Heart right ventricle (tissue), 16 donors: ENCODE data around the gene NPLOC4. TPM values are rescaled to one million over a fixed set of nuclear protein-coding genes. Genes with fewer than 3 reads are reported as not detected.
"Not testable (repeated sequence)": the region's sequence is repeated elsewhere in the genome, so short reads cannot be mapped to it uniquely, and the experiment has no call there.

Experiments used
- ATAC-seq, 8 donors: fragments of 200-7000 bp; cut with Tn5 transposase; one replicate each; pipeline ENCODE4 v1.9.1; 2020; ENCODE audit warnings: mild to moderate bottlenecking in 8 of 8, moderate library complexity in 8 of 8, moderate number of reproducible peaks in 1 of 8
- DNase-seq, 2 donors: peaks; one replicate each; pipeline ENCODE4 v3.0.0-alpha.2; 2020
- H3K27ac ChIP-seq, 10 donors: fragments of 200-600 bp; sonication (generic) in 2 of 10; one replicate each; pipeline versions ENCODE4 v1.5.0 to v1.8.0; 2020 to 2022; ENCODE audit warnings: mild to moderate bottlenecking in 3 of 10
- H3K27me3 ChIP-seq, 7 donors: fragments of 200-600 bp; one replicate each; pipeline ENCODE4 v1.8.0; 2021 to 2022; ENCODE audit warnings: mild to moderate bottlenecking in 2 of 7
- H3K36me3 ChIP-seq, 9 donors: fragments of 200-600 bp; sonication (generic) in 1 of 9; one replicate each; pipeline versions ENCODE4 v1.5.0 to v1.8.0; 2020 to 2022; ENCODE audit warnings: mild to moderate bottlenecking in 2 of 9
- H3K4me1 ChIP-seq, 9 donors: fragments of 200-600 bp; sonication (generic) in 1 of 9; one replicate each; pipeline versions ENCODE4 v1.5.0 to v1.8.0; 2020 to 2022; ENCODE audit warnings: mild to moderate bottlenecking in 4 of 9
- H3K4me3 ChIP-seq, 10 donors: fragments of 200-600 bp; sonication (generic) in 2 of 10; one replicate each; pipeline versions ENCODE4 v1.5.0 to v1.8.0; 2020 to 2022; ENCODE audit warnings: mild to moderate bottlenecking in 7 of 10, moderate library complexity in 2 of 10
- H3K9me3 ChIP-seq, 11 donors: fragments of 200-600 bp in 10 of 11; sonication (generic) in 2 of 11; one replicate each; pipeline versions ENCODE4 v1.5.0 to v1.8.0; 2013 to 2022; ENCODE audit warnings: mild to moderate bottlenecking in 2 of 11, control low read depth in 1 of 11, moderate library complexity in 1 of 11
- WGBS, 2 donors: extraction: QIAGEN DNeasy Blood & Tissue Kit; methylation state at CpG; one replicate each; pipeline ENCODE4 v1.1.7; 2013; ENCODE audit warnings: inconsistent platforms in 1 of 2; 5-methylcytosine and 5-hydroxymethylcytosine counted together
- intact Hi-C, 10 donors: fragments of 100-400 bp; cut with DNase I; formaldehyde crosslinking; loops; one replicate each; pipeline versions ENCODE4 v1.11.1 to v1.14.2; 2022
- polyA plus RNA-seq, 2 donors: library from polyadenylated mRNA; stranded (reverse); fragments of 200-250 nt; gene quantifications; one replicate each; pipeline ENCODE4 v1.2.3, GENCODE V29; 2013
- total RNA-seq, 10 donors: library from RNA; stranded (reverse); fragmentation: NEBNext Ultra II Directional in 3 of 10; extraction: Animal tissue kit (Norgen Biotek cat#: 25700) in 3 of 10; gene quantifications; one replicate each; pipeline versions ENCODE4 v1.2.1 to v1.2.4, GENCODE V29; 2021 to 2023
- TF ChIP-seq, protein P1 (sequence below), 9 donors: fragments of 200-600 bp; sonication (generic) in 2 of 9; IDR thresholded peaks; one replicate each; pipeline versions ENCODE4 v1.5.0 to v1.8.0; 2021 to 2022; ENCODE audit warnings: antibody characterized with exemption in 9 of 9, mild to moderate bottlenecking in 5 of 9, moderate library complexity in 1 of 9
- donor health status: Arrhythmogenic right ventricular cardiomyopathy.
- donor health status: ischemic (EF 13 %, LVEDD 7.1; RV severe dilation, severe dysfunction).
- donor health status: healthy with polysubstance abuse.
- donor health status: DM: no; HTN: yes; CAD: no.
- donor health status: DM: no; HTN: no; CAD: no.
- donor health status: ischemic (EF 25% LVEDD 6.9; RV normal size, moderate dysfunction).
- donor health status: ischemic (EF 25% LVEDD 5.7; RV mildly dilated, moderate dysfunction).
- donor health status: healthy.
- donor health status: DM: yes; HTN: yes; CAD: no.
- donor health status: Ischemic cardiomyopathy.
- donor health status: ischemic (EF 35%, LVEDD 5.7; RV mildly dilated, moderate dysfunction).
- donor health status: nonischemic (EF 11% LVEDD 7.7; RV severe dilation, severe dysfunction).
- donor health status: DM: yes; HTN: yes; CAD: no.
- donor health status: PGD.
- donor health status: ischemic (EF 29% LVEDD 5.4; RV normal size, mild dysfunction).
- donor health status: nonischemic (EF 23%, LVEDD 6.1; RV moderate dilation, normal function).

The NPLOC4 gene
- total and polyA plus RNA-seq, 12 donors: 30.7 to 115 (median 95.2) TPM

GRCh38 chr17:81590121-81590520 lies 46.8 kb downstream of the NPLOC4 start:
- WGBS, 2 donors: 93 to 97% methylated on average over 8 of the region's 8 CpGs
- no peak overlapping the region for H3K4me3 ChIP-seq
- no peaks in the 10 kb centered on the region for H3K27me3 ChIP-seq
- ATAC-seq (no peak), DNase-seq (no peak)
- TF ChIP-seq, protein P1, sequence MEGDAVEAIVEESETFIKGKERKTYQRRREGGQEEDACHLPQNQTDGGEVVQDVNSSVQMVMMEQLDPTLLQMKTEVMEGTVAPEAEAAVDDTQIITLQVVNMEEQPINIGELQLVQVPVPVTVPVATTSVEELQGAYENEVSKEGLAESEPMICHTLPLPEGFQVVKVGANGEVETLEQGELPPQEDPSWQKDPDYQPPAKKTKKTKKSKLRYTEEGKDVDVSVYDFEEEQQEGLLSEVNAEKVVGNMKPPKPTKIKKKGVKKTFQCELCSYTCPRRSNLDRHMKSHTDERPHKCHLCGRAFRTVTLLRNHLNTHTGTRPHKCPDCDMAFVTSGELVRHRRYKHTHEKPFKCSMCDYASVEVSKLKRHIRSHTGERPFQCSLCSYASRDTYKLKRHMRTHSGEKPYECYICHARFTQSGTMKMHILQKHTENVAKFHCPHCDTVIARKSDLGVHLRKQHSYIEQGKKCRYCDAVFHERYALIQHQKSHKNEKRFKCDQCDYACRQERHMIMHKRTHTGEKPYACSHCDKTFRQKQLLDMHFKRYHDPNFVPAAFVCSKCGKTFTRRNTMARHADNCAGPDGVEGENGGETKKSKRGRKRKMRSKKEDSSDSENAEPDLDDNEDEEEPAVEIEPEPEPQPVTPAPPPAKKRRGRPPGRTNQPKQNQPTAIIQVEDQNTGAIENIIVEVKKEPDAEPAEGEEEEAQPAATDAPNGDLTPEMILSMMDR (IDR thresholded peaks at IDR 0.05): no peak
- peaks cover 0 to 100% (median 73%) of the 10 kb centered on the region in 9 donors for H3K36me3 ChIP-seq
- H3K9me3 ChIP-seq: no peaks in the 10 kb centered on the region
- intact Hi-C loops: no loop called here
- peaks cover 0 to 19% (median 6%) of the 10 kb centered on the region in 9 donors for H3K4me1 ChIP-seq
- no peak overlapping the region for H3K27ac ChIP-seq

DNA sequence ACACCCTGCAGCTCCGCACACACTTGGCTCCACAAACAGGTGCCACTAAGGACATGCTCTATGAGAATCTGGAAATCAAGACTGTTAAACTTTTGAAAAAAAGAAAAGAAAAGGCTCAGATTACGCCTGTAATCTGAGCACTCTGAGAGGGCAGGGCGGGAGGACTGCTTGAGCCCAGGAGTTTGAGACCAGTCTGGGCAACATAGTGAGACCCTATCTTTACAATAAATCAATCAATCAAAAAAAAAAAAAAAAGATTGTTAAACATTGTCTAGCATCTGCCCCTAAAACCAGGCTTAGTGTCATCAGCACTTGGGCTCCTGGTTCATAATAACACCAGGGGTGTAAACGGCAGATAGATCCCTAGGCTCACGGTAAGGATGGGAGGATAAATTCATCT lies 47.3 kb downstream of the NPLOC4 start:
- H3K4me1 ChIP-seq: peaks cover 0 to 19% (median 6%) of the 10 kb centered on the region in 9 donors
- ATAC-seq: no peak
- TF ChIP-seq, protein P1 (IDR thresholded peaks at IDR 0.05): no peak
- WGBS, 2 donors: 93 to 97% methylated on average over 5 of the region's 5 CpGs
- H3K9me3 ChIP-seq: no peaks in the 10 kb centered on the region
- intact Hi-C loops: no loop called here
- no peak for DNase-seq
- H3K36me3 ChIP-seq: peaks cover 0 to 100% (median 72%) of the 10 kb centered on the region in 9 donors
- H3K4me3 ChIP-seq: no peak overlapping the region
- no peak overlapping the region for H3K27ac ChIP-seq
- H3K27me3 ChIP-seq: no peaks in the 10 kb centered on the region

GRCh38 chr17:81586096-81586495 lies 50.8 kb downstream of the NPLOC4 start:
- TF ChIP-seq, protein P1 (IDR thresholded peaks at IDR 0.05): no peak
- H3K36me3 ChIP-seq: peaks cover 0 to 99% (median 80%) of the 10 kb centered on the region in 9 donors
- ATAC-seq: no peak
- H3K4me1 ChIP-seq: peaks cover 0 to 11% (median 0%) of the 10 kb centered on the region in 9 donors
- WGBS, 2 donors: 77 to 88% methylated on average over 4 of the region's 4 CpGs
- no peaks in the 10 kb centered on the region for H3K9me3 ChIP-seq
- intact Hi-C loops: no loop called here
- H3K27me3 ChIP-seq: no peaks in the 10 kb centered on the region
- no peak for DNase-seq
- H3K27ac ChIP-seq: no peak overlapping the region
- no peak overlapping the region for H3K4me3 ChIP-seq

GRCh38 chr17:81584771-81585170 lies 52.1 kb downstream of the NPLOC4 start:
- H3K9me3 ChIP-seq, intact Hi-C loops, DNase-seq, H3K27ac ChIP-seq, H3K27me3 ChIP-seq, H3K4me3 ChIP-seq, ATAC-seq: not testable (repeated sequence)
- Histone ChIP-seq H3K4me1 (peaks cover 0 to 22% (median 11%) of the 10 kb centered on the region in 9 donors), H3K36me3 (peaks cover 0 to 98% (median 73%) of the 10 kb centered on the region in 9 donors)
- WGBS, 2 donors: 92 to 98% methylated on average over 14 of the region's 14 CpGs

- H3K27ac ChIP-seq: no peak overlapping the region
- H3K36me3 ChIP-seq: peaks cover 0 to 98% (median 66%) of the 10 kb centered on the region in 9 donors
- no peaks in the 10 kb centered on the region for H3K27me3 ChIP-seq
- DNase-seq (no peak), ATAC-seq (no peak)
- no peak overlapping the region for H3K4me3 ChIP-seq
- peaks cover 0 to 23% (median 13%) of the 10 kb centered on the region in 9 donors for H3K4me1 ChIP-seq
- 89 to 94% methylated on average over 6 of the region's 6 CpGs for WGBS, 2 donors
- intact Hi-C loops: no loop called here
- TF ChIP-seq, protein P1 (IDR thresholded peaks at IDR 0.05): no peak
- no peaks in the 10 kb centered on the region for H3K9me3 ChIP-seq
Observed at GRCh38 chr17:81583589-81584342, 53.1 kb downstream of the NPLOC4 start.
